Measurements from ENCODE around the gene GEMIN4.

GEMIN4 gene

DNA sequence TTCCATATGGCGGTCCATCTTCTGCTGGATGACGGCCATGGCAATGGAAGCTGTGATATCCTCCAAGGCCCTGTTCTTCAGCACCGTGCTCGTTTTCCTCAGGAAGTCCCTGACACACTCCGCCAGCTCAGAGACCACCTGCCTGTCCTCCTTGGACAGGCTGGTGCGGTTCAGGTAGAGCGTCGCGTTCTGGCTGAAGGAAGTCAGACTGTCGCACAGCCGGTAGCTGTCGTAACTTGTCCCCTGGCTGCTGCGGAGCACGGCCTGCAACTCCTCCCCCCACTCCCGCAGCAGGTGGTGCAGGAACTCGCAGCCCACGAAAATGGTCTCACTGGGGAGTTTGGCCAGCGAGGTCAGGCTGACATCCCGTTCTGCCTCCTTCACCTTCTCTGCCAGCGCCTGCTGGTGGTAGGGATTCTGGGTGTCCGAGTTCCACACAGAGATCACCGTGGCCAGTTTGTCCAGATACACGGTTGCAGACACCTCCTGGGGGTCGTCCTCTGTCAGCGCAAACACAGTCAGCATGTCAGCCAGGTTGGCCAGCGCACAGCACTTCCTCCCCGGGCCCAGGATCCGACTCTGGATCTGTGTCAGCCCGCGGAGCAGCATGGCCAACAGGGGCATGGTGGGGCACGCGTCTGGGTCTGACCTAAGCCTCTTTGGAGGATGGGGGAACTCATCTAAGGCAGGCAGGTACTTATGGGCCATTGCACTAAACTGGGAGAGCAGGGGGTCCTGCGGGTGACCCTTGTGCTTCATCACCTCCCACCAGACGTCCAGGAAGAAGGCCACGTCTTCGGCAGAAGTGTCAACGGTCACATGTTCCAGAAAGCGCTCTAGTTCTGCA is 5.1 kb downstream of the GEMIN4 start:
- no peak overlapping the region for H3K27ac ChIP-seq (ENCODE audit: low read depth, low read length)
- no peak overlapping the region for H3K9ac ChIP-seq (ENCODE audit: low read length)
- peaks cover 9% of the 10 kb centered on the region for H3K4me1 ChIP-seq (ENCODE audit: control insufficient read depth, insufficient read depth, low read length)
- no peaks in the 10 kb centered on the region for H3K27me3 ChIP-seq (ENCODE audit: control insufficient read depth, insufficient read depth, low read length)
- no peak overlapping the region for H3K4me3 ChIP-seq (ENCODE audit: low read length)
- H3K36me3 ChIP-seq (ENCODE audit: control insufficient read depth, insufficient read depth, low read length) = peaks cover 29% of the 10 kb centered on the region

DNA sequence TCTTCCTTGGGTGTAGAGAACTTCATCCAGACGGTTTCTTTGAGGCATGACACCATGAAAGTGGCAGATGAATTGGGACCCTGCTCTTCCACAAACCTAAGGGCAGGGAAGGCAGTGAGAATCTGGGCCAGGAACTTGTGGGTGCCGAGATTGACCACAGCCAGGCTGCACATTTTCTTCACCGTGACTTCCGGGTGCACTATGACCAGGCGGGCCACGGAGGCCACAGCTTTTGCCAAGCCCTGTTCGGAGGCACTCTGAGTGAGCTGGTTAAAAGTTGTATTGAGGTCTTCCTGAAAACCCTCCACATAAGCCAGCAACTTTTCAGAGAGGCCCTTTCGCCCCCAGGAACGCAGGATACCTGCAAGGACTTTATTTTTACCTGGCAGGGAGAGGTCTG is 5.9 kb downstream of the GEMIN4 start:
- no peak overlapping the region for H3K4me3 ChIP-seq (ENCODE audit: low read length)
- H3K4me1 ChIP-seq (ENCODE audit: control insufficient read depth, insufficient read depth, low read length) = peaks cover 7% of the 10 kb centered on the region
- no peak overlapping the region for H3K9ac ChIP-seq (ENCODE audit: low read length)
- no peak overlapping the region for H3K27ac ChIP-seq (ENCODE audit: low read depth, low read length)
- no peaks in the 10 kb centered on the region for H3K27me3 ChIP-seq (ENCODE audit: control insufficient read depth, insufficient read depth, low read length)
- H3K36me3 ChIP-seq (ENCODE audit: control insufficient read depth, insufficient read depth, low read length) = peaks cover 31% of the 10 kb centered on the region

DNA sequence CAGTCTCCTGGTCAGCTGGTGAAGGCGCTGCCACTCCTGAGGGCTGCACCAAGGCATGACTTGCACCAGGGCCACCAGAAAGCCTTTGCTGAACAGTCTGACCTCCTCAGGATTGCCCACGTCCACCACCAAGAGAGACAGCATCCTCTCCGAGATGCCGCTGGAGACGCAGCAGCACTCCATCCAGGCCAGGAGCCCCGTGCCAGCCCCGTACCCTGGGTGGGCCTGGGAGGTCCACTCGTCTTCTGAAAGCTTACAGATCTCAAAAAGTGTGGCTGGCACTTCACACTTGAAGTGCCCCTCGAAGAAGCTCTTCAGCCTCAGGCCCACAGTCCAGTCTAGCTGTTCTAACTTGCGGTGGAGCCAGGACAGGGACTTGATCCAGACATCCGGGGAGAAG is 6.7 kb downstream of the GEMIN4 start:
- peaks cover 36% of the 10 kb centered on the region for H3K36me3 ChIP-seq (ENCODE audit: control insufficient read depth, insufficient read depth, low read length)
- H3K4me1 ChIP-seq (ENCODE audit: control insufficient read depth, insufficient read depth, low read length) = peaks cover under 1% of the 10 kb centered on the region
- H3K27me3 ChIP-seq (ENCODE audit: control insufficient read depth, insufficient read depth, low read length) = no peaks in the 10 kb centered on the region
- H3K27ac ChIP-seq (ENCODE audit: low read depth, low read length) = no peak overlapping the region
- H3K9ac ChIP-seq (ENCODE audit: low read length) = no peak overlapping the region
- no peak overlapping the region for H3K4me3 ChIP-seq (ENCODE audit: low read length)

DNA sequence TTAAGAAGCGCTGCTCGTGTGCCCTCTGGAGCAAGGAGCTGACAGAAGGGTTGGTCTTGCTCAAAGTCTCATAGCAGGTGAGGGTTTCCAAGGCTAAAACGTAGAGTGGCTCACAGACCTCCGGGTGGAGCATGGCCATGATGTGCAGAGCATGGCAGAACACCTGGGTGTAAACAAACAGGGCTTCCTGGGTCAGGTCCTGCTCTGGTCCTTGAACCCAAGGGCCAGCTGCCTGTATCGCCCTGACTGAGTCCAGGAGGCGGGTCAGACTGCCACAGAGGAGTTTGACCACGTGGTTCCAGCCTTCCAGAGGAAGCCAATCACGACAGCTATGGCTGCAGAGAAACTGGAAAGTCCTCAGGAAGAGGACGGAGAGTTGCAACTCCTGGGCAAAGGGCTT is 7.1 kb downstream of the GEMIN4 start:
- Histone ChIP-seq H3K27me3 (ENCODE audit: control insufficient read depth, insufficient read depth, low read length) (no peaks in the 10 kb centered on the region), H3K27ac (ENCODE audit: low read depth, low read length) (no peak overlapping the region), H3K36me3 (ENCODE audit: control insufficient read depth, insufficient read depth, low read length) (peaks cover 40% of the 10 kb centered on the region), H3K4me3 (ENCODE audit: low read length) (no peak overlapping the region), H3K4me1 (ENCODE audit: control insufficient read depth, insufficient read depth, low read length) (no peaks in the 10 kb centered on the region), H3K9ac (ENCODE audit: low read length) (no peak overlapping the region)

DNA sequence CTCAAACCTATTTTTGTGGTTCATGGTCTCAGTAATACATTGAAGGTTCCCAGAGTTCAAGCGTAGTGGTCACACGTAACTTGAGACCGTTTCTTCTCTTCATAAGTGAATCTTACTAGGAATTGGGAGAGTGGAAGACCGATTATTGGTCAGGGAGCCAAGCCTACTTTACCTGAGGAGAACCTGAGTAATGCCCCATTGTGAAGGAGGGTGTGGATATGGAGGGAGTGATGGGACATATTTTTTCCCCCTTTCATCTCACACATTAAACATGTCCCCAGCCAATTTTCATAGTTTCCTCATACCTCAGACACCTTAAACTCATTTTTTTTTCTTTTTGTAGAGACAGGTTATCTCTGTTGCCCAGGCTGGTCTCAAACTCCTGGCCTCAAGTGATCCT is 8.9 kb downstream of the GEMIN4 start:
- Histone ChIP-seq H3K4me1 (ENCODE audit: control insufficient read depth, insufficient read depth, low read length) (no peaks in the 10 kb centered on the region), H3K36me3 (ENCODE audit: control insufficient read depth, insufficient read depth, low read length) (peaks cover 40% of the 10 kb centered on the region)

DNA sequence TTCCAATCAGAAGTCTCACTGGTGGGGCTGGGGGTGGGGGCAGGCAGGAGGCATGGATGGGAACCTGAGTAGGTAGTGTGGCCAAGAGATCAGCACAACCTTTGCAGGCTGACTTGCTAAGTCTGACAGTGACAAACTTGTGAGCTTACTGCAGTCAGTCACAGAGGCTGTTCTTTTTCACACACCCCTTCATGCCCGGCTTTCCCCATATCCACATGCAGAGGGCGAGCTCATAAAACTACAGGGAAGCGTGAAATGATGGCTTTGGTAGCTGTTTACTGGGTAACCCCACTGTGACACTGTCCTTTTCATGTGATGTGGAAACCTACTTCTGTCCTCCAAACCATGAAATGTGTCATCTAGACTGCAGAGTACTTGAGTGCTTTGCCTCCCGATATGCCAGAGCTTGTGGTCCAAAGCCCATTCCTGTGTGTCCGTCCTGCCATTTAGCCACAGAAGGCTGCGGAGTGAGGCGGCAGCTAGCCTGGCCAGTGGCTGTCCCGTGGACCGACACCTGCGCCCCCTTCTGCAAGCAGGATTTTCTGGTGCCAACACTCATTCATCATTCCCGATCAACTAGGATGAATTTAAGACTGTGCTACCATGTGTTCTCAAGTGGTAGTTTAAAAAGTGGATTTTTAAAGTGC is 9.8 kb downstream of the GEMIN4 start:
- no peak overlapping the region for H3K9ac ChIP-seq (ENCODE audit: low read length)
- H3K4me1 ChIP-seq (ENCODE audit: control insufficient read depth, insufficient read depth, low read length) = no peaks in the 10 kb centered on the region
- H3K27me3 ChIP-seq (ENCODE audit: control insufficient read depth, insufficient read depth, low read length) = no peaks in the 10 kb centered on the region
- H3K36me3 ChIP-seq (ENCODE audit: control insufficient read depth, insufficient read depth, low read length) = peaks cover 37% of the 10 kb centered on the region
- H3K27ac ChIP-seq (ENCODE audit: low read depth, low read length) = no peak overlapping the region
- H3K4me3 ChIP-seq (ENCODE audit: low read length) = no peak overlapping the region

More for the DNA sequence above, 8.9 kb downstream of the GEMIN4 start:
- Histone ChIP-seq H3K9ac (ENCODE audit: low read length) (no peak overlapping the region), H3K4me3 (ENCODE audit: low read length) (no peak overlapping the region), H3K27ac (ENCODE audit: low read depth, low read length) (no peak overlapping the region), H3K27me3 (ENCODE audit: control insufficient read depth, insufficient read depth, low read length) (no peaks in the 10 kb centered on the region)

DNA sequence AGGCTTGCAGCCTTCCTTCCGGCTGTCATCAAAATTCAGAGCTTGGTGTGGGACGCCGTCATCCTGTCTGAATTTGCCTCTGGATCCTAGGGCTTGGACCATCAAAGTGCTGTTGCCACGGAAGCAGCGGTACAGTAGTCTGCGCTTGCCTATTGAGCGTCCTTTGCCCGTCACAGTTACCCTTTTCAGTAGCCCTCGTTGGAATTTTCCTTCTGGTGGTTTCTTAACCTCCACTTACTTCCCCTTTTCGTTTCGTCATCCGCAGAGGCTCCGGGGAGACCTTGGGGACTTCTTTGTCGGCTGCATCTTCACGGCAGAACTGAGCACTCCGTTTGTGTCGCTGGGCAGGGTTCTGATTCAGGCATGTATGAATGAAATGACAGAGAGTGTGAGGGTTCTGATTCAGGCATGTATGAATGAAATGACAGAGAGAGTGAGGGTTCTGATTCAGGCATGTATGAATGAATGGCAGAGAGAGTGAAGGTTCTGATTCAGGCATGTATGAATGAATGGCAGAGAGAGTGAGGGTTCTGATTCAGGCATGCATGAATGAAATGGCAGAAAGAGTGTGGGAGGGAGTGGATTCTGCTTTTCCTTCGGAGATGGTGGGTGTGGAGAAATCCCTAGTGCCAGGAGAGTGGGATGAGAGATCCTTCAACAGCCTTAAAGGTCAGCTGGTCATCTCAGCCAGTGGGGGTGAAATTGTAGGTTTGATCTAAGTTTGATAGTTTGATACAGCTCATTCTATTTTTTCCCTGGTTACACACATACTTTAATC is 11.6 kb downstream of the GEMIN4 start:
- no peak overlapping the region for H3K27ac ChIP-seq (ENCODE audit: low read depth, low read length)
- no peak overlapping the region for H3K9ac ChIP-seq (ENCODE audit: low read length)

DNA sequence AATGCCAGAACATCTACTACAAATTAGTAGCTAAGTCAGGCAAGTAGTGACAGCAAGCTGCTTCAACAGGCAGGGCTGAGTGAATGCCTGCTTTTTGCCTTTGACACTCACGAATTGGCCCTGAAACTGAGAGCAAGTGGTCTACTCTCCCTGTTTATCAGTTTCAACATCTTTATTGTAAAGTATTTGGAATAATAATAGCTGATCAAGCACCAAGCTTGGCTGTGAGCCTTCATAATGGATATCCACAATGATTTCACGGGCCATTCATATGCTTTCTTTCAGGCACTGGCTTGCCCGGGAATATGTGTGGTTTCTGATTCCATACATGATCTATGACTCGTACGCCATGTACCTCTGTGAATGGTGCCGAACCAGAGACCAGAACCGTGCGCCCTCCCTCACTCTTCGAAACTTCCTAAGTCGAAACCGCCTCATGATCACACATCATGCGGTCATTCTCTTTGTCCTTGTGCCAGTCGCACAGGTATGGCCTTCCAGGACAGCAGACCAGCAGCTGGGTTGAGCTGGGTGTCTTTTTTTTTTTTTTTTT is 14.4 kb downstream of the GEMIN4 start:
- no peak overlapping the region for H3K4me3 ChIP-seq (ENCODE audit: low read length)
- no peak overlapping the region for H3K27ac ChIP-seq (ENCODE audit: low read depth, low read length)
- no peak overlapping the region for H3K9ac ChIP-seq (ENCODE audit: low read length)
- H3K4me1 ChIP-seq (ENCODE audit: control insufficient read depth, insufficient read depth, low read length) = no peaks in the 10 kb centered on the region
- H3K36me3 ChIP-seq (ENCODE audit: control insufficient read depth, insufficient read depth, low read length) = peaks cover 11% of the 10 kb centered on the region
- no peaks in the 10 kb centered on the region for H3K27me3 ChIP-seq (ENCODE audit: control insufficient read depth, insufficient read depth, low read length)

More for the DNA sequence above, 11.6 kb downstream of the GEMIN4 start:
- no peaks in the 10 kb centered on the region for H3K4me1 ChIP-seq (ENCODE audit: control insufficient read depth, insufficient read depth, low read length)
- no peak overlapping the region for H3K4me3 ChIP-seq (ENCODE audit: low read length)
- peaks cover 23% of the 10 kb centered on the region for H3K36me3 ChIP-seq (ENCODE audit: control insufficient read depth, insufficient read depth, low read length)
- no peaks in the 10 kb centered on the region for H3K27me3 ChIP-seq (ENCODE audit: control insufficient read depth, insufficient read depth, low read length)

DNA sequence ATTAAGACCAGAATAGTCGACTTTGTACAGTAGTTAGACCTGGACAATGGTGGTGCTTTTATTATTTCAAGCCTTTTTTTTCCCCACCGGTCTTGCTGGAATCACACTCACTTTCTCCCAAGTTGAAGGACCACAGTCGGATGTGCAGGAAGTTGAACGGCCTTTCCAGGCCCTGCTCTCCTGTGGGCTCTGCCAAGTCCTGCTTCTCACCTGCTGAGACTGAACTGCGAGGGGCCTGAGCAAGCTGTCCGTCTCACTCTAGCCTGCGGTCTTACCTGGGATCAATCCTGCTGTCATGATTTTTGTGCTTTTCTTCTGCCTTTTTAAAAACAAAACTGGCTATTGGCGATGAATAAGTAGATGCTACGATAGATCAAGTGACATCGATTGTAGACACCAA is 18.3 kb downstream of the GEMIN4 start:
- H3K9ac ChIP-seq (ENCODE audit: low read length) = no peak overlapping the region
- H3K27me3 ChIP-seq (ENCODE audit: control insufficient read depth, insufficient read depth, low read length) = no peaks in the 10 kb centered on the region
- no peak overlapping the region for H3K27ac ChIP-seq (ENCODE audit: low read depth, low read length)
- H3K36me3 ChIP-seq (ENCODE audit: control insufficient read depth, insufficient read depth, low read length) = no peaks in the 10 kb centered on the region
- H3K4me1 ChIP-seq (ENCODE audit: control insufficient read depth, insufficient read depth, low read length) = no peaks in the 10 kb centered on the region
- H3K4me3 ChIP-seq (ENCODE audit: low read length) = peak overlapping the region; percentile 28

DNA sequence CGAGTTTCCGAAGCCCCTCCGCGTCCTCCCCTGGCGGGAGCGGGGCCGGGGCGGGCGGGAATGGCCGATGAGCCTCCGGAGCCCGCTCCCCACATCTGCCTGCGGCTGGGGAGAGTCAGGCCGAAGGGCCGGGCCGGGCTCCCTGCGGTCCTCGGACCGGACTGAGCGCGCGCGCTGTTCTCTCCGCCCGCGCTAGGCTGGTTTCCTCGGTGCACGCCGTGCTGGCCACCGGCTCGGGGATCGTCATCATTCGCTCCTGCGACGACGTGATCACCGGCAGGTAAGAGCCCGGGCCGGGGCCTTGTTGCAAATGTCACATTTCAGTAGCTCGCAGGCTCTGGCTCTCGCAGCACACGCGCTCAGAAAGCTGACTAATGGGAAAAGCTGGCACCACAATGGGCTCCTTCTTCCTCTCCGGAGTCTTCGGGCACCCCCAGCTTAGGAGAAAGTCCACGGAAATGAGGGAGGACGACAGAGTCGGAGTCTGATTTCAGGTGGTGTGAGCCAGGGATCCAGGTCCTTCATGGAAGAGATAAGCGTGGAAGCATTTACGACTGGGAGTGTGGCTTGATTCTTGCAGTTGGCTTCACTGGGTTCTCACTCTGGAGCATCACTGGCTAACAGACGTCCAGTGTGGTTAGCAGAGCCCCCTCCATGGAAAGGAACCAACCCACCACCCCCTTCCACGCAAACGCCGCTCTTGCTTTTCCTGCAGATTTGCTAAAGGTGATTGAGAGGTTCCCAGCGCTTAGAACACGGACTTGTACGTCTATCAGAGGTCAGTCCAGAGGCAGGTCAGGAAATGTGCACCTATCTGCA is 19.0 kb downstream of the GEMIN4 start:
- peak overlapping the region; percentile 59 for H3K4me3 ChIP-seq (ENCODE audit: low read length)

DNA sequence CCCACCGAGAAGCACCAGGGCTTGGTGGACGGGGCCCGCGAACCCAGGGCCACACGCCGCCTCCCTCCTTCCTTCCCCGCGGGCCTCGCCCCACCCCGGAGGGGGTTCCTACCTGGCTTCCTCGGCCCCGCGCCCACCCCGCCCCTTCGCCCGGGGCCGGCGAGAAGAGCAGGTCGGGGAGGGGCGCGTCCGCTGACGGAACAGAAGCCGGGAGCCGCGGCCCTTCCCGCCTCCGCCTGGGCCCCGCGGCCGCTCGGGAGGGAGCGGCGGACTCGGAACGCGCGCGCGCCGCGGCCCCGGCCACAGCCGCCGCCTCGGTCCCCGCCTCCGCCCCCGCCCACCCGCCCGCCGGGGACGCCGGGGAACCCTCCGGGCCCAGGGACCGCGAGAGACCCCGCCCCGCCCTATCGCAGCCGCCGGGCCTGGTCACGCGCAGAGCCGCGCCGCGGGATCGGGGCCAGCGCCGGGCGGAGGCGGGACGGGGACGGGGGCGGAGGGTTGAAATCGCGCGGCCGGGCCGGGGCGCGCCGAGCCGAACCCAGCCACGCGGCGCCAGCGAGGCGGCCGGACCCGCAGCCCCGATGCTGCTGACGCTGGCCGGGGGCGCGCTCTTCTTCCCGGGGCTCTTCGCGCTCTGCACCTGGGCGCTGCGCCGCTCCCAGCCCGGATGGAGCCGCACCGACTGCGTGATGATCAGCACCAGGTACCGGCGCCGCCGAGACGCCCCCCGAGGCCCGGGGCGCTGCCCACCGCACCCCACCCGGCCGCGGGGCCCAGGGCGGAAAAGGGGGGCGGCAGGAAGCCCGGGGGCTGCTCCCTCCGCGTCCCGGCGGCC is 19.8 kb downstream of the GEMIN4 start, which contains the start of gene TLCD3A:
Gene TLCD3A, plus strand, starts transcription at position 530 of the 835 bp plus-strand sequence. Its CDS starts 52 bp downstream, at position 582.
- Histone ChIP-seq H3K36me3 (ENCODE audit: control insufficient read depth, insufficient read depth, low read length) (no peaks in the 10 kb centered on the region), H3K9ac (ENCODE audit: low read length) (peak within 1 kb of the TSS; percentile 5), H3K4me1 (ENCODE audit: control insufficient read depth, insufficient read depth, low read length) (no peaks in the 10 kb centered on the region), H3K4me3 (ENCODE audit: low read length) (peak within 1 kb of the TSS; percentile 63), H3K27me3 (ENCODE audit: control insufficient read depth, insufficient read depth, low read length) (no peaks in the 10 kb centered on the region), H3K27ac (ENCODE audit: low read depth, low read length) (peak within 1 kb of the TSS; percentile 50)

More for the DNA sequence above, 19.0 kb downstream of the GEMIN4 start:
- peak overlapping the region; percentile 40 for H3K27ac ChIP-seq (ENCODE audit: low read depth, low read length)
- H3K36me3 ChIP-seq (ENCODE audit: control insufficient read depth, insufficient read depth, low read length) = no peaks in the 10 kb centered on the region
- no peak overlapping the region for H3K9ac ChIP-seq (ENCODE audit: low read length)
- H3K27me3 ChIP-seq (ENCODE audit: control insufficient read depth, insufficient read depth, low read length) = no peaks in the 10 kb centered on the region
- no peaks in the 10 kb centered on the region for H3K4me1 ChIP-seq (ENCODE audit: control insufficient read depth, insufficient read depth, low read length)

Data from rectal smooth muscle tissue (tissue), 1 donor.